Fibroblast of mammary gland (primary cell): ENCODE data around the gene SPTB.
A peak's percentile ranks its signal among the peaks of the same experiment; 100 is the strongest.

ENCODE experiments used
- DNase-seq: peaks from one replicate; pipeline ENCODE4 v3.0.0-alpha.2; 2010; ENCODE audit warnings: low read depth
- H3K4me3 ChIP-seq: 2 replicates; pipeline ENCODE4 v1.5.1; 2011; ENCODE audit warnings: low read depth, mild to moderate bottlenecking, low read length, moderate library complexity; ENCODE audit not compliant: control insufficient read depth
- TF ChIP-seq, protein P1 (sequence below): conservative IDR thresholded peaks from 2 replicates; pipeline ENCODE4 v1.5.1; 2011; ENCODE audit warnings: low read depth, low read length, inconsistent platforms; ENCODE audit not compliant: control insufficient read depth, insufficient read depth

The SPTB gene

DNA sequence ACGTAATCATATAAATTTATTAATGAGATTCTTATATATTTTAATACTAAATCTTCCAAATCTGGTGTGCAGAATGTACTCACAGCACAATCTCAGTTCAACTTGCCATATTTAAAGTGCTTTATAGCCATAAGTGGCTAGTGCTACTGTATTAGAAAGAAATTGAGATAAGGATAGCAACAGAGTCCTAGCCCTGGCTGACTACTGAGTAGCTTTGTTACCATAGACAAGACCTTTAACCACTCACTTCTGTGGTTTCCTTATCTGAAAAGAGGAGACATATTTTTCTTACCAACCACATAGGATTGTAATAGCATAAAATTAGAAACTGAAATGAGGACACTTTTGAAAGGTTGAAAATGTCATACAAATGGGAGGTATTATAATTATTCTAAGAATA lies 32.6 kb upstream of the SPTB start:
- no peak overlapping the region for H3K4me3 ChIP-seq
- TF ChIP-seq, protein P1, sequence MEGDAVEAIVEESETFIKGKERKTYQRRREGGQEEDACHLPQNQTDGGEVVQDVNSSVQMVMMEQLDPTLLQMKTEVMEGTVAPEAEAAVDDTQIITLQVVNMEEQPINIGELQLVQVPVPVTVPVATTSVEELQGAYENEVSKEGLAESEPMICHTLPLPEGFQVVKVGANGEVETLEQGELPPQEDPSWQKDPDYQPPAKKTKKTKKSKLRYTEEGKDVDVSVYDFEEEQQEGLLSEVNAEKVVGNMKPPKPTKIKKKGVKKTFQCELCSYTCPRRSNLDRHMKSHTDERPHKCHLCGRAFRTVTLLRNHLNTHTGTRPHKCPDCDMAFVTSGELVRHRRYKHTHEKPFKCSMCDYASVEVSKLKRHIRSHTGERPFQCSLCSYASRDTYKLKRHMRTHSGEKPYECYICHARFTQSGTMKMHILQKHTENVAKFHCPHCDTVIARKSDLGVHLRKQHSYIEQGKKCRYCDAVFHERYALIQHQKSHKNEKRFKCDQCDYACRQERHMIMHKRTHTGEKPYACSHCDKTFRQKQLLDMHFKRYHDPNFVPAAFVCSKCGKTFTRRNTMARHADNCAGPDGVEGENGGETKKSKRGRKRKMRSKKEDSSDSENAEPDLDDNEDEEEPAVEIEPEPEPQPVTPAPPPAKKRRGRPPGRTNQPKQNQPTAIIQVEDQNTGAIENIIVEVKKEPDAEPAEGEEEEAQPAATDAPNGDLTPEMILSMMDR: no peak
- no peak for DNase-seq

DNA sequence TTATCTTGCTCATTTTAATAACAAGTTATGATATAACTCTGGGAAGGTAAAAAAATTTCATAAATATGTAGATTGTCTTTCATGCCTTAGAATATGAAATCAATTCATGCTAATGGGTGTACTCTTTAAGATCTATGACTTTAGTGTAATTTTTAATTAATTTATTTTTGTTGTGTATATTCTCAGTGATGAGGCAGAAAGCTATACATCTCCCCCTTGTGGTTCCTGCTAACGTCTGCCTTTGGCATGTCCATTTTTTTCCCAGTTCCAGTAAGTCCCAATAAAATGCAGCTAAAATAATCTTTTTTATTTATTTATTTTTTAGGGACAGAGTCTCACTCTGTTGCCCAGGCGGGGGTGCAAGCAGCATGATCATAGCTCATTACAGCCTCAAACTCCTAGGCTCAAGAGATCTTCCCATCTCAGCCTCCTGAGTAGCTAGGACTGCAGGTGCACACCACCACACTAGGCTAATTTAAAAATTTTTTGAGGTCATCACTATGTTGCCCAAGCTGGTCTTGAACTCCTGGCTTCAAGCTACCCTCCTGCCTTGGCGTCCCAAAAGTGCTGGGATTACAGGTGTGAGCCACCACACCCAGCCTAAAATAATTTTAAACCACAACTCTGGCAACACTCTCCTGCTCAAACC lies 31.3 kb upstream of the SPTB start:
- TF ChIP-seq, protein P1: peak; percentile 82
- peak; percentile 50 for DNase-seq
- no peak overlapping the region for H3K4me3 ChIP-seq

DNA sequence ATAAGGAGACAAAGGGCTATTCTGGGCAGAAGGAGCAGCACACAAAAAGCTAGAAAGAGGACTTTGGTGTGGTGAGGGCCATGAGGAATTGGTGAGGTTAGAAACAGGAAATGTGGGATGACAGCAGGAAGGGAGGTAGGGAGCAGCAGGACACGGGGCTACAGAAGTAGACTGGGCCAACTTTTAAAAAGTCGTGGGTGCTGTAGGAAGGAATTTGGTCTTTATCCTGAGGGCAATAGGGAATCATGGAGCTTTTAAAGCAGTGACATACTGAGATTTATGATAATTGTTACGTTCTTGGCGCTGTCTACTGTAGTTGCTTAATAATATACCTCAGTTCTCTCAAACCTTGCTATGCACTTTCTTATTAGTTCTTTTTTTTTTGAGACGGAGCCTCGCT lies 26.3 kb upstream of the SPTB start:
- TF ChIP-seq, protein P1: no peak
- H3K4me3 ChIP-seq: no peak overlapping the region
- no peak for DNase-seq

DNA sequence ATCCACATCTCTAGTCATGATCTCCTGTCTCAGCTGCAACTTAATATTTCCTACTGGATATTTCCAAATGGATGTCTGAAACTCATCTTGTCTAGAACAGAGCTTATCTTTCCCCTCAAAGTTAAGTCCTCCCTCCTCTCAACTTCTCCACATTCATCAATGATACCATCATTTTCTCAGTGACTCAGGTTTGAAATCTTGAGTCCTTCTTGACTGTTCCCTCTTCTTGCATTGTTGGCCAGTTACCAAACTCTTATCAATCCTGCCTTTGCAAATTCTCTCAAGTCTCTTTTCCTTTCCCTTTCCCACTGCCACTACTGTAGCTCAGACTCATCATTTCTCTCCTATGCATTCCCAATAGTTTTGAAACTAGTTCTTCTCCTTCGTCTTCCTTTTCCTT lies 20.3 kb upstream of the SPTB start:
- no peak for DNase-seq
- H3K4me3 ChIP-seq: no peak overlapping the region
- TF ChIP-seq, protein P1: no peak

DNA sequence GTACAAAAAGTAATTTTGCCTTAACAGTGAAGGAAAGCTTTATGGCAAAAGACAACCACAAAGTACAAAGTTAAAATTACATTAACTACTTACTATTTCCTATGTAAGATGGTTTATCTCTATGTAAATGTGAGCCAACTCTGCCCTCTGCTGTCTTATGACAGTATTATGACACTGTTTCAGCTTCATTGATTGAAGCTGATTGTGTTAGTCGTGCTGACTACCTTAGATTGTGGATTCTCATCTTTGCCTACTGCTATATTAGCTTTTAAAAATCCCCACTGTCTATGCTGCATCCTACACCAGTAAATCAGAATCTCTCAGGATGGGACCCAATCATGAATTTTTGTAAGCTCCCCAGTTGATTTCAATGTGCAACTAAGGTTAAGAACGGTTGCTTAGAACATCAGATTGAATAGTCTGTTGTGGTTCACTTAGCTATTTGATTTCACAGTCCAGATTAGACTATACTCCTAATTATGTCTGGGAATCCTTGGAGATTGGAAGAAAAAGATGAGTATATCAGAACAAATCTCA lies 12.2 kb upstream of the SPTB start:
- no peak overlapping the region for H3K4me3 ChIP-seq
- TF ChIP-seq, protein P1: peak; percentile 54
- DNase-seq: peak; percentile 75

DNA sequence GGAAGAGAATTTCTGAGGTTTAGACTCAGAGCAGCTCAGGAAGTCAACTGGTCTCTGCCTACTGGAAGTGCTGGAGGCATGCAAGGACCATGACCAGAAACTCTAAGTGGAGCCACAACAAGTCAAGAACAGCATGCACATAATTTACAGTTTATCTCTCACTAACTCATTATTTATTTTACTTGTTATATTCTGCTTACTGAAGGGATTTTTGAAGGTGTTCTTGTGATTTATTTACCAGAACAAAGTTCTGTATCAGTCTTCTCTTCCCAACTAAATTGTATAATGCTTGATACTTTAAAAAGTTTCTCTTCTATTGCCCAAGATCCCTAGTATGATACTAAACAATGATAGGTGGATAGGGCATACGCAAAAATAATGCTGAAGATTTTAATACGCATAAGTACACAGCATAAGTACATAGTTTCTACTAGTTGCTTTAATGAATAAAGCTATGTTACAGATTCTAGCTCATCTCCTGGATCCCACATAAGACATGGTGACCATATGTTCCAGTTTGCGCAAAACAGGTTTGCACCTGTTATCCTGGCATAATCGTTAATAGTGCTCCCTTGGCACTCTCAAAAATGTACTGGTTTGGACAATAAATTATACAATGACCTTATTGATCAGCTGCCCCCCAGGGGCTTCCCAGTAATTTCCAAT lies 11.6 kb upstream of the SPTB start:
- DNase-seq: no peak
- TF ChIP-seq, protein P1: no peak
- no peak overlapping the region for H3K4me3 ChIP-seq
